GM12878 (cell line): ENCODE measurements around the gene NXN. TPM values are rescaled to one million over a fixed set of nuclear protein-coding genes. Genes with fewer than 3 reads are reported as not detected.

Source experiments
- ATAC-seq: fragments of 200-7000 bp; cut with Tn5 transposase; 3 replicates; pipeline ENCODE4 v1.9.1; 2020; ENCODE audit warnings: mild to moderate bottlenecking, moderate library complexity
- BruUV-seq: library from RNA; stranded (reverse); fragments of 400-500 nt; replicated peaks from 2 replicates; lab custom pipeline; 2021; lab: Mats Ljungman, UMichigan
- CTCF ChIA-PET: fragments of 300-600 bp; sonication (Branson Sonifier 250); formaldehyde crosslinking; extraction: SDS; loops from one replicate; lab custom pipeline; 2021; ENCODE audit warnings: inconsistent platforms; lab: Yijun Ruan, JAX
- POLR2A ChIA-PET: fragments of 350-600 bp; formaldehyde crosslinking; extraction: SDS; loops from one replicate; lab custom pipeline; 2021; ENCODE audit warnings: inconsistent platforms; lab: Charles Lee
- RAD21 ChIA-PET: fragments of 300-600 bp; sonication (Branson Sonifier 250); formaldehyde crosslinking; loops from one replicate; lab custom pipeline; 2023; ENCODE audit warnings: antibody characterized with exemption; ENCODE audit not compliant: unreplicated experiment; lab: Charles Lee
- SMC1A ChIA-PET: fragments of 300-600 bp; sonication (Branson Sonifier 250); formaldehyde crosslinking; loops from one replicate; lab custom pipeline; 2023; ENCODE audit not compliant: unreplicated experiment, uncharacterized antibody; lab: Charles Lee
- DNase-seq: peaks from one replicate; pipeline ENCODE4 v3.0.0-alpha.2; 2011; ENCODE audit warnings: low read depth, low spot score
- FAIRE-seq: peaks from 3 replicates; lab custom pipeline; 2011; peaks lifted over from hg19 to GRCh38; lab: Jason Lieb, UNC
- H2AFZ ChIP-seq: 2 replicates; pipeline ENCODE4 v1.6.0; 2011; ENCODE audit warnings: low read depth, low read length, control low read depth; ENCODE audit not compliant: control insufficient read depth
- H3K27ac ChIP-seq: 2 replicates; pipeline ENCODE4 v1.5.1; 2011; ENCODE audit warnings: control low read depth; ENCODE audit not compliant: control insufficient read depth, insufficient read depth
- H3K27me3 ChIP-seq, 2 experiments: replicated peaks in 1 of 2; 2 replicates each; pipeline versions ENCODE4 v1.6.0 to v1.6.1; 2011; ENCODE audit warnings: low read length in 1 of 2; ENCODE audit not compliant: control insufficient read depth in 2 of 2, insufficient read depth in 2 of 2
- H3K36me3 ChIP-seq, 2 experiments: 2 replicates each; pipeline ENCODE4 v1.5.1; 2011; ENCODE audit warnings: low read length in 1 of 2; ENCODE audit not compliant: control insufficient read depth in 2 of 2, insufficient read depth in 2 of 2
- H3K4me1 ChIP-seq: 2 replicates; pipeline ENCODE4 v1.6.1; 2011; ENCODE audit warnings: mild to moderate bottlenecking, low read length, moderate library complexity, mixed read lengths; ENCODE audit not compliant: control insufficient read depth, insufficient read depth
- H3K4me2 ChIP-seq: 2 replicates; pipeline ENCODE4 v1.6.0; 2011; ENCODE audit warnings: control low read depth; ENCODE audit not compliant: control insufficient read depth, insufficient read depth
- H3K4me3 ChIP-seq: fragments of 200-600 bp; sonication (generic); 2 replicates; pipeline ENCODE4 v1.5.1; 2016
- H3K79me2 ChIP-seq: 2 replicates; pipeline ENCODE4 v1.6.0; 2011; ENCODE audit warnings: low read length; ENCODE audit not compliant: control insufficient read depth, insufficient read depth
- H3K9ac ChIP-seq: 2 replicates; pipeline ENCODE4 v1.8.0; 2011; ENCODE audit warnings: low read length, control low read depth, mixed read lengths; ENCODE audit not compliant: control insufficient read depth, insufficient read depth
- H3K9me3 ChIP-seq: replicated peaks from 3 replicates; pipeline ENCODE4 v1.5.1; 2011; ENCODE audit warnings: mild to moderate bottlenecking, low read length; ENCODE audit not compliant: control insufficient read depth, insufficient read depth
- H4K20me1 ChIP-seq: 2 replicates; pipeline ENCODE4 v1.6.0; 2011; ENCODE audit not compliant: control insufficient read depth, insufficient read depth
- ESRRA ChIP-seq: IDR thresholded peaks from 2 replicates; pipeline ENCODE4 v1.6.1; 2012; ENCODE audit warnings: mild to moderate bottlenecking, low read length, improper control_type of control experiment
- JUND ChIP-seq: IDR thresholded peaks from 2 replicates; pipeline ENCODE4 v1.6.1; 2012; ENCODE audit warnings: low read depth, mild to moderate bottlenecking, low read length, improper control_type of control experiment, moderate library complexity
- SUPT20H ChIP-seq: IDR thresholded peaks from 2 replicates; pipeline ENCODE4 v1.6.1; 2011; ENCODE audit warnings: low read depth, mild to moderate bottlenecking, low read length, moderate library complexity, borderline replicate concordance; ENCODE audit not compliant: control insufficient read depth
- WGBS: methylation state at CpG from one replicate; pipeline ENCODE4 v1.1.6; 2016; ENCODE audit warnings: low lambda C conversion rate; ENCODE audit not compliant: insufficient replicate concordance, insufficient coverage; ENCODE audit errors: missing lambda C conversion rate; 5-methylcytosine and 5-hydroxymethylcytosine counted together
- in situ Hi-C: fragments of 300-500 bp; cut with MboI; formaldehyde crosslinking; loops from 9 replicates; pipeline ENCODE4 v1.14.3; 2018; ENCODE audit warnings: mixed read lengths
- intact Hi-C: fragments of 100-400 bp; cut with micrococcal nuclease; formaldehyde crosslinking; loops from one replicate; pipeline ENCODE4 v1.14.2; 2022; ENCODE audit not compliant: unreplicated experiment
- polyA plus RNA-seq, 11 experiments: library from polyadenylated mRNA; depleted of rRNA in 4 of 11; unstranded in 6 of 11; stranded (reverse) in 5 of 11; fragments of >200 nt; fragmentation: Nextera tagmentation in 4 of 11; fragmentation: Illumina TruSeq in 1 of 11; extraction: Ambion mirVana in 4 of 11; extraction: Trizol in 1 of 11; gene quantifications; 1 replicate in 1 of 11; 2 replicates in 10 of 11; pipeline versions ENCODE4 v1.2.1 to v1.2.3, GENCODE V29; 2011 to 2016; ENCODE audit warnings: inconsistent platforms in 2 of 11, missing spikeins in 2 of 11, low read depth in 1 of 11
- total RNA-seq, 4 experiments: library from RNA; depleted of rRNA in 3 of 4; stranded (reverse); fragments of >200 nt in 3 of 4; fragmentation: Illumina TruSeq in 1 of 4; extraction: Trizol in 1 of 4; gene quantifications; 2 replicates each; pipeline versions ENCODE4 v1.2.1 to v1.2.3, GENCODE V29; 2013 to 2021
- TF ChIP-seq, protein P1 (sequence below): IDR thresholded peaks from 2 replicates; pipeline ENCODE4 v1.6.1; 2012; ENCODE audit warnings: mild to moderate bottlenecking, low read depth, low read length
- TF ChIP-seq, protein P2 (sequence below): fragments of 150-350 bp; IDR thresholded peaks from 2 replicates; pipeline ENCODE4 v1.6.1; 2014; ENCODE audit warnings: mild to moderate bottlenecking, low read depth, low read length
- TF ChIP-seq, protein P3 (sequence below): fragments of 450-650 bp; conservative IDR thresholded peaks from 2 replicates; pipeline ENCODE4 v1.6.1; 2017; ENCODE audit warnings: mild to moderate bottlenecking, moderate library complexity
- TF ChIP-seq, protein P4 (sequence below): fragments of 450-650 bp; IDR thresholded peaks from 2 replicates; pipeline ENCODE4 v1.6.1; 2016; ENCODE audit warnings: mild to moderate bottlenecking
- TF ChIP-seq, protein P5 (sequence below): fragments of 450-650 bp; formaldehyde crosslinking; IDR thresholded peaks from 2 replicates; pipeline ENCODE4 v1.5.0; 2022; ENCODE audit warnings: mild to moderate bottlenecking, missing genetic modification characterization
- TF ChIP-seq, protein P6 (sequence below): IDR thresholded peaks from 2 replicates; pipeline ENCODE4 v1.6.1; 2012; ENCODE audit warnings: low read depth, low read length, improper control_type of control experiment

The NXN gene
- total and polyA plus RNA-seq, 10 of the 15 experiments (the other 5 are each of a cell fraction or from before 2014, with no cell fraction given): 0.04 to 1.2 (median 0.30) TPM

DNA sequence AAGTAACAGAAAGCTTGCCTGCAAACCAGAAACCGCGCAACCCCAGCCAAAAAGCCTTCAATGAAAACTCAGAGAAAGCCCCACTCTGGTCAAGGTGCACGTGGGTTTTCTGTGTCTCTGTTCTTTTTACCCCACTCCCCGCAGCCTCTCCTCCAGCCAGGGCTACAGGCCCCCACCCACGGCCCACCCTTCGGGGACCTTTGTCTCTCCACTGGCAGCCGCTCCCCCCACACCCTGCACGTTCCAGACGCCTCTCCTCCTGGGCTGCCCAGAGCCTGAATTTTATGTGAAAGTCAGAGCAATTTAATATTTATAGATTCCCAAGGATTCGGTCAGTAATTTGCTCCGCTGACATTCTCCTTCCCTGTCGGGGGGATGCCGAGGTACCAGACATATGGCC is 173.2 kb downstream of the NXN start:
- Histone ChIP-seq H3K4me2 (no peak overlapping the region), H3K9ac (no peak overlapping the region), H3K4me3 (no peak overlapping the region), H3K27me3 (no peaks in the 10 kb centered on the region), H3K27ac (no peak overlapping the region), H4K20me1 (no peaks in the 10 kb centered on the region), H2AFZ (no peak overlapping the region), H3K4me1 (no peaks in the 10 kb centered on the region), H3K9me3 (no peaks in the 10 kb centered on the region), H3K79me2 (no peaks in the 10 kb centered on the region), H3K36me3 (no peaks in the 10 kb centered on the region)
- ATAC-seq: no peak
- POLR2A ChIA-PET: interaction anchor here (0.6 kb wide), 1 partner anchor 172 kb away, joined by 3 read pairs; no protein-coding TSS in a partner anchor
- SMC1A ChIA-PET: no interaction called here
- 40% methylated on average over 7 of the region's 13 CpGs for WGBS
- RAD21 ChIA-PET: no interaction called here
- intact Hi-C loops (no loop called here), in situ Hi-C loops (no loop called here)
- no peak for DNase-seq
- CTCF ChIA-PET: interaction anchor here (1.4 kb wide), 1 partner anchor 15 kb away, joined by 3 read pairs; no protein-coding TSS in a partner anchor
- FAIRE-seq: no peak
- no TSS peak for BruUV-seq
- TF ChIP-seq, protein P1, sequence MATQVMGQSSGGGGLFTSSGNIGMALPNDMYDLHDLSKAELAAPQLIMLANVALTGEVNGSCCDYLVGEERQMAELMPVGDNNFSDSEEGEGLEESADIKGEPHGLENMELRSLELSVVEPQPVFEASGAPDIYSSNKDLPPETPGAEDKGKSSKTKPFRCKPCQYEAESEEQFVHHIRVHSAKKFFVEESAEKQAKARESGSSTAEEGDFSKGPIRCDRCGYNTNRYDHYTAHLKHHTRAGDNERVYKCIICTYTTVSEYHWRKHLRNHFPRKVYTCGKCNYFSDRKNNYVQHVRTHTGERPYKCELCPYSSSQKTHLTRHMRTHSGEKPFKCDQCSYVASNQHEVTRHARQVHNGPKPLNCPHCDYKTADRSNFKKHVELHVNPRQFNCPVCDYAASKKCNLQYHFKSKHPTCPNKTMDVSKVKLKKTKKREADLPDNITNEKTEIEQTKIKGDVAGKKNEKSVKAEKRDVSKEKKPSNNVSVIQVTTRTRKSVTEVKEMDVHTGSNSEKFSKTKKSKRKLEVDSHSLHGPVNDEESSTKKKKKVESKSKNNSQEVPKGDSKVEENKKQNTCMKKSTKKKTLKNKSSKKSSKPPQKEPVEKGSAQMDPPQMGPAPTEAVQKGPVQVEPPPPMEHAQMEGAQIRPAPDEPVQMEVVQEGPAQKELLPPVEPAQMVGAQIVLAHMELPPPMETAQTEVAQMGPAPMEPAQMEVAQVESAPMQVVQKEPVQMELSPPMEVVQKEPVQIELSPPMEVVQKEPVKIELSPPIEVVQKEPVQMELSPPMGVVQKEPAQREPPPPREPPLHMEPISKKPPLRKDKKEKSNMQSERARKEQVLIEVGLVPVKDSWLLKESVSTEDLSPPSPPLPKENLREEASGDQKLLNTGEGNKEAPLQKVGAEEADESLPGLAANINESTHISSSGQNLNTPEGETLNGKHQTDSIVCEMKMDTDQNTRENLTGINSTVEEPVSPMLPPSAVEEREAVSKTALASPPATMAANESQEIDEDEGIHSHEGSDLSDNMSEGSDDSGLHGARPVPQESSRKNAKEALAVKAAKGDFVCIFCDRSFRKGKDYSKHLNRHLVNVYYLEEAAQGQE: no peak
- TF ChIP-seq, protein P2, sequence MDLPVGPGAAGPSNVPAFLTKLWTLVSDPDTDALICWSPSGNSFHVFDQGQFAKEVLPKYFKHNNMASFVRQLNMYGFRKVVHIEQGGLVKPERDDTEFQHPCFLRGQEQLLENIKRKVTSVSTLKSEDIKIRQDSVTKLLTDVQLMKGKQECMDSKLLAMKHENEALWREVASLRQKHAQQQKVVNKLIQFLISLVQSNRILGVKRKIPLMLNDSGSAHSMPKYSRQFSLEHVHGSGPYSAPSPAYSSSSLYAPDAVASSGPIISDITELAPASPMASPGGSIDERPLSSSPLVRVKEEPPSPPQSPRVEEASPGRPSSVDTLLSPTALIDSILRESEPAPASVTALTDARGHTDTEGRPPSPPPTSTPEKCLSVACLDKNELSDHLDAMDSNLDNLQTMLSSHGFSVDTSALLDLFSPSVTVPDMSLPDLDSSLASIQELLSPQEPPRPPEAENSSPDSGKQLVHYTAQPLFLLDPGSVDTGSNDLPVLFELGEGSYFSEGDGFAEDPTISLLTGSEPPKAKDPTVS: no peak
- TF ChIP-seq, protein P3, sequence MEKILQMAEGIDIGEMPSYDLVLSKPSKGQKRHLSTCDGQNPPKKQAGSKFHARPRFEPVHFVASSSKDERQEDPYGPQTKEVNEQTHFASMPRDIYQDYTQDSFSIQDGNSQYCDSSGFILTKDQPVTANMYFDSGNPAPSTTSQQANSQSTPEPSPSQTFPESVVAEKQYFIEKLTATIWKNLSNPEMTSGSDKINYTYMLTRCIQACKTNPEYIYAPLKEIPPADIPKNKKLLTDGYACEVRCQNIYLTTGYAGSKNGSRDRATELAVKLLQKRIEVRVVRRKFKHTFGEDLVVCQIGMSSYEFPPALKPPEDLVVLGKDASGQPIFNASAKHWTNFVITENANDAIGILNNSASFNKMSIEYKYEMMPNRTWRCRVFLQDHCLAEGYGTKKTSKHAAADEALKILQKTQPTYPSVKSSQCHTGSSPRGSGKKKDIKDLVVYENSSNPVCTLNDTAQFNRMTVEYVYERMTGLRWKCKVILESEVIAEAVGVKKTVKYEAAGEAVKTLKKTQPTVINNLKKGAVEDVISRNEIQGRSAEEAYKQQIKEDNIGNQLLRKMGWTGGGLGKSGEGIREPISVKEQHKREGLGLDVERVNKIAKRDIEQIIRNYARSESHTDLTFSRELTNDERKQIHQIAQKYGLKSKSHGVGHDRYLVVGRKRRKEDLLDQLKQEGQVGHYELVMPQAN: no peak
- TF ChIP-seq ESRRA (no peak), JUND (no peak), SUPT20H (no peak)
- TF ChIP-seq, protein P4, sequence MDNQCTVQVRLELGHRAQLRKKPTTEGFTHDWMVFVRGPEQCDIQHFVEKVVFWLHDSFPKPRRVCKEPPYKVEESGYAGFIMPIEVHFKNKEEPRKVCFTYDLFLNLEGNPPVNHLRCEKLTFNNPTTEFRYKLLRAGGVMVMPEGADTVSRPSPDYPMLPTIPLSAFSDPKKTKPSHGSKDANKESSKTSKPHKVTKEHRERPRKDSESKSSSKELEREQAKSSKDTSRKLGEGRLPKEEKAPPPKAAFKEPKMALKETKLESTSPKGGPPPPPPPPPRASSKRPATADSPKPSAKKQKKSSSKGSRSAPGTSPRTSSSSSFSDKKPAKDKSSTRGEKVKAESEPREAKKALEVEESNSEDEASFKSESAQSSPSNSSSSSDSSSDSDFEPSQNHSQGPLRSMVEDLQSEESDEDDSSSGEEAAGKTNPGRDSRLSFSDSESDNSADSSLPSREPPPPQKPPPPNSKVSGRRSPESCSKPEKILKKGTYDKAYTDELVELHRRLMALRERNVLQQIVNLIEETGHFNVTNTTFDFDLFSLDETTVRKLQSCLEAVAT: no peak
- TF ChIP-seq, protein P5, sequence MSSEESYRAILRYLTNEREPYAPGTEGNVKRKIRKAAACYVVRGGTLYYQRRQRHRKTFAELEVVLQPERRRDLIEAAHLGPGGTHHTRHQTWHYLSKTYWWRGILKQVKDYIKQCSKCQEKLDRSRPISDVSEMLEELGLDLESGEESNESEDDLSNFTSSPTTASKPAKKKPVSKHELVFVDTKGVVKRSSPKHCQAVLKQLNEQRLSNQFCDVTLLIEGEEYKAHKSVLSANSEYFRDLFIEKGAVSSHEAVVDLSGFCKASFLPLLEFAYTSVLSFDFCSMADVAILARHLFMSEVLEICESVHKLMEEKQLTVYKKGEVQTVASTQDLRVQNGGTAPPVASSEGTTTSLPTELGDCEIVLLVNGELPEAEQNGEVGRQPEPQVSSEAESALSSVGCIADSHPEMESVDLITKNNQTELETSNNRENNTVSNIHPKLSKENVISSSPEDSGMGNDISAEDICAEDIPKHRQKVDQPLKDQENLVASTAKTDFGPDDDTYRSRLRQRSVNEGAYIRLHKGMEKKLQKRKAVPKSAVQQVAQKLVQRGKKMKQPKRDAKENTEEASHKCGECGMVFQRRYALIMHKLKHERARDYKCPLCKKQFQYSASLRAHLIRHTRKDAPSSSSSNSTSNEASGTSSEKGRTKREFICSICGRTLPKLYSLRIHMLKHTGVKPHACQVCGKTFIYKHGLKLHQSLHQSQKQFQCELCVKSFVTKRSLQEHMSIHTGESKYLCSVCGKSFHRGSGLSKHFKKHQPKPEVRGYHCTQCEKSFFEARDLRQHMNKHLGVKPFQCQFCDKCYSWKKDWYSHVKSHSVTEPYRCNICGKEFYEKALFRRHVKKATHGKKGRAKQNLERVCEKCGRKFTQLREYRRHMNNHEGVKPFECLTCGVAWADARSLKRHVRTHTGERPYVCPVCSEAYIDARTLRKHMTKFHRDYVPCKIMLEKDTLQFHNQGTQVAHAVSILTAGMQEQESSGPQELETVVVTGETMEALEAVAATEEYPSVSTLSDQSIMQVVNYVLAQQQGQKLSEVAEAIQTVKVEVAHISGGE (CRISPR knock-in tag): no peak
- TF ChIP-seq, protein P6, sequence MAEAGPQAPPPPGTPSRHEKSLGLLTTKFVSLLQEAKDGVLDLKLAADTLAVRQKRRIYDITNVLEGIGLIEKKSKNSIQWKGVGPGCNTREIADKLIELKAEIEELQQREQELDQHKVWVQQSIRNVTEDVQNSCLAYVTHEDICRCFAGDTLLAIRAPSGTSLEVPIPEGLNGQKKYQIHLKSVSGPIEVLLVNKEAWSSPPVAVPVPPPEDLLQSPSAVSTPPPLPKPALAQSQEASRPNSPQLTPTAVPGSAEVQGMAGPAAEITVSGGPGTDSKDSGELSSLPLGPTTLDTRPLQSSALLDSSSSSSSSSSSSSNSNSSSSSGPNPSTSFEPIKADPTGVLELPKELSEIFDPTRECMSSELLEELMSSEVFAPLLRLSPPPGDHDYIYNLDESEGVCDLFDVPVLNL: no peak
